Smooth muscle cell of bladder (primary cell): ENCODE data around the gene MBP. TPM values are rescaled to one million over a fixed set of nuclear protein-coding genes. Genes with fewer than 3 reads are reported as not detected.

ENCODE experiments used
- total RNA-seq: library from RNA; depleted of rRNA; stranded (reverse); fragments of >200 nt; gene quantifications from 2 replicates; pipeline ENCODE4 v1.2.3, GENCODE V29; 2014

The MBP gene
- total RNA-seq = 13.2 and 43.8 TPM in 2 replicates

GRCh38 chr18:77132369-77133050 is at the start of gene MBP:
TSS of gene MBP (minus strand) at chr18:77132783. CDS start at chr18:77105261, 27,522 bp downstream.

Other genes starting within 250 kb of the MBP start
- not detected in 2 replicates for gene GALR1, start 117.1 kb upstream of the MBP start, total RNA-seq